Mucosa of rectum (tissue), 2 donors: ENCODE measurements around the gene INHBC.

ENCODE experiments used
- H3K27ac ChIP-seq, 2 donors: one replicate each; pipeline ENCODE4 v1.7.0; 2013; ENCODE audit warnings: inconsistent platforms in 2 of 2, low read depth in 2 of 2, low read length in 2 of 2
- H3K27me3 ChIP-seq, 2 donors: one replicate each; pipeline ENCODE4 v1.7.0; 2013; ENCODE audit warnings: low read length in 2 of 2; ENCODE audit not compliant: control insufficient read depth in 2 of 2, insufficient read depth in 2 of 2
- H3K36me3 ChIP-seq, 2 donors: one replicate each; pipeline ENCODE4 v1.7.0; 2013; ENCODE audit warnings: low read length in 2 of 2; ENCODE audit not compliant: control insufficient read depth in 2 of 2, insufficient read depth in 2 of 2
- H3K4me1 ChIP-seq, 2 donors: one replicate each; pipeline ENCODE4 v1.7.0; 2013; ENCODE audit warnings: low read length in 2 of 2, mild to moderate bottlenecking in 1 of 2; ENCODE audit not compliant: control insufficient read depth in 2 of 2, insufficient read depth in 2 of 2
- H3K4me3 ChIP-seq, 2 donors: one replicate each; pipeline ENCODE4 v1.7.0; 2013; ENCODE audit warnings: low read length in 2 of 2
- H3K9ac ChIP-seq, 2 donors: one replicate each; pipeline ENCODE4 v1.7.0; 2013; ENCODE audit warnings: low read length in 2 of 2, low read depth in 1 of 2, mild to moderate bottlenecking in 1 of 2
- H3K9me3 ChIP-seq, 2 donors: one replicate each; pipeline ENCODE4 v1.7.0; 2013; ENCODE audit warnings: low read length in 2 of 2; ENCODE audit not compliant: control insufficient read depth in 2 of 2
- donor health status: healthy.
- donor health status: Normal muscosa, but diverticular disease.

The INHBC gene

DNA sequence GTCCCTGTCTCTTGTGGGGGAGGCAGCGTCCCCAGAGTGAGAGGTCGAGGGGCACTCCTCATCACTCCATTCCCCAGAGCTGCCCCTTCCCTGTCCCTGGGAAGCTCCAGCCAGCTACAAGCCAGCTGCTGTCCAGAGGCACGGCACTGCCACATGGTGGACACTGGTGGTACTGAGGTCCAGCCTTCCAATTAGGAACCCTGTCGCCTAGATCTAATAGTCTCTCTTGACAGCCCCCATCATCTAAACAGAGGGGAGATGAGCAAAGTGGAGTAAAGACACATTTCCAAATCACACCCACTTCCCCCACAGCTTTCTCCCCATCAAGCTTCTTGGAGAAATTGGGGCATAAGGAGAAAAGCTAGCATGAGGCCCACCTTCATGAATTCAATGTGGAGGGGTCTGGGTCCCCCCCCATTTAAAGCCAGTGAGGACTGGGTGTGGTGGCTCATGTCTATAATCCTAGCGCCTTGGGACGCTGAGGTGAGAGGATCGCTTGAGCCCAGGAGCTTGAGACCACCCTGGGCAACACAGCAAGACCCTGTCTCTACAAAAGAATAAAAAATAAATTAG lies 18.4 kb downstream of the INHBC start:
- Histone ChIP-seq H3K9me3 (no peaks in the 10 kb centered on the region), H3K27ac (no peak overlapping the region), H3K36me3 (no peaks in the 10 kb centered on the region), H3K9ac (no peak overlapping the region), H3K27me3 (peaks cover 0 to 4% of the 10 kb centered on the region in 2 donors), H3K4me1 (peaks cover 7 to 10% of the 10 kb centered on the region in 2 donors), H3K4me3 (no peak overlapping the region)

DNA sequence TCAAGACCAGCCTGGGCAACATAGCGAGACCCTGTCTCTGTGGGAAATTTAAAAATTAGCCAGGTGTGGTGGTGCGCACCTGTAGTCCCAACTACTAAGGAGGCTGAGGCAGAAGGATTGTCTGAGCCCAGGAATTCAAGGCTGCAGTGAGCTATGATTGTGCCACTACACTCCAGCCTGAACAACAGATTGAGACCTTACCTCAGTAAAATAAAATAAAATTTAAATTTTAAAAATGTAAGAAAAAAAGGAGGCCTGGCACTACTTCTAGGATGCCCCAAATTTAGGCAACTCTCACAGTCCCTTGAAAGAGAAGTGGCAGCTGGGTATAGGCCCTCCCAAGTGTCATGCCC lies 19.6 kb downstream of the INHBC start:
- Histone ChIP-seq H3K27me3 (peaks cover 0 to 4% of the 10 kb centered on the region in 2 donors), H3K36me3 (no peaks in the 10 kb centered on the region), H3K9ac (no peak overlapping the region), H3K9me3 (no peaks in the 10 kb centered on the region), H3K4me3 (no peak overlapping the region), H3K4me1 (peaks cover 14 to 19% of the 10 kb centered on the region in 2 donors), H3K27ac (no peak overlapping the region)

DNA sequence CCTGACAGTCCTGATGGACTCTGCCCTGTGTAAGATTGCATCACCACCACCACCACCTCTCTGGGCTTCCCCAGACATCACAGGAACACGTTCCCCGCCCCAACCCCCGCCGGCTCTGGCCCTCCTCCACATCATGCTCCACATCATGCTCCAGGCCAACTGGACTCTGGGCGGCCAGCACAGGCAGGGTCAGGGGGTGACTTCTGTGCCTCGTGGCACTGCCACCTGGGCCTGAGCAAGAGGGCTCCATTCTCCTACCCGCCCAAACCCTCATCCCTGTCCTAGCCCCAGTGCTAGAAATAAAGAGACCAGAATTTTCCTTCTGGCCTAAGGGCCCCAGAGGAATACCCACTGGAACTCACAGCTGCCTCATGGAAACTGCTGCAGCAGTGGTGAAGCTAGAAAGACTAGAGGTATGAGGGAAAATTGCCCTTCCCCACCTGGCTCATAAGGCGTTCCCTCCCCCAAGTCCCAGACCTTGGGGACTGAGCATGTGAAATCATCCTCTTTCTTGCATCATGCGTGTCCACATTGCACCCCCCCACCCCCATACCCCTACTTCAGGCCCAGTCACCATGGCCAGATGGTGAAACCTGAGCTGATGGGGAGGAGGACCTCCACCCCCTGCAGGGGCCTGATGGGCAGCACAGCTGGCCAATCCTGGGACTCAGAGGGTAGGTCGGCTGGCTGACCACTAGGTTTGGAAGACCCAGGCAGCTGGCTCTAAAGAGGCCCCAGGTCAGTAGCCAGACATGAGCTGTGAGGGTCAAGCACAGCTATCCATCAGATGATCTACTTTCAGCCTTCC lies 20.2 kb downstream of the INHBC start, which contains the start of gene INHBE:
TSS of gene INHBE (plus strand) at position 742 of the 808 bp plus-strand sequence. CDS start 230 bp downstream, outside the sequence.
- no peaks in the 10 kb centered on the region for H3K9me3 ChIP-seq
- H3K9ac ChIP-seq, result peak within 1 kb of the TSS in 1 of 2 donors; percentile 42
- H3K4me3 ChIP-seq, result no peak within 1 kb of the TSS
- no peaks in the 10 kb centered on the region for H3K36me3 ChIP-seq
- peaks cover 16 to 22% of the 10 kb centered on the region in 2 donors for H3K4me1 ChIP-seq
- H3K27me3 ChIP-seq, result peaks cover 0 to 4% of the 10 kb centered on the region in 2 donors
- no peak within 1 kb of the TSS for H3K27ac ChIP-seq

DNA sequence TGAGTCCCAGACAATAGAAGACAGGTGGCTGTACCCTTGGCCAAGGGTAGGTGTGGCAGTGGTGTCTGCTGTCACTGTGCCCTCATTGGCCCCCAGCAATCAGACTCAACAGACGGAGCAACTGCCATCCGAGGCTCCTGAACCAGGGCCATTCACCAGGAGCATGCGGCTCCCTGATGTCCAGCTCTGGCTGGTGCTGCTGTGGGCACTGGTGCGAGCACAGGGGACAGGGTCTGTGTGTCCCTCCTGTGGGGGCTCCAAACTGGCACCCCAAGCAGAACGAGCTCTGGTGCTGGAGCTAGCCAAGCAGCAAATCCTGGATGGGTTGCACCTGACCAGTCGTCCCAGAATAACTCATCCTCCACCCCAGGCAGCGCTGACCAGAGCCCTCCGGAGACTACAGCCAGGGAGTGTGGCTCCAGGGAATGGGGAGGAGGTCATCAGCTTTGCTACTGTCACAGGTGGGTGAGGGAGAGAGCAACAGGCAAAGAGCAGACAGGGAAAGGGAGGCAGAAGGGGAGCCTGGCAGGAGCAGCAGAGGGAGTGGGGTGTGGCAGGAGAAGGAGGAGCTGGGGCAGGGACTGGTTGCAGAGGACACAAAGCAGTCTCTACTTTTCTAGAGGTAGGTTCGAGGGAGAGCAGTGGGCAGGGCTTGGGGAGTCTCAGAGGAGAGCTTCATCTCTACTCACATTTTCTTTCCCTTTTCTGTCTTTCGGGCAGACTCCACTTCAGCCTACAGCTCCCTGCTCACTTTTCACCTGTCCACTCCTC lies 21.0 kb downstream of the INHBC start:
- H3K9me3 ChIP-seq, result no peaks in the 10 kb centered on the region
- H3K36me3 ChIP-seq, result no peaks in the 10 kb centered on the region
- H3K4me1 ChIP-seq, result peaks cover 16 to 22% of the 10 kb centered on the region in 2 donors
- H3K27ac ChIP-seq, result no peak overlapping the region
- no peak overlapping the region for H3K4me3 ChIP-seq
- H3K9ac ChIP-seq, result peak overlapping the region in 1 of 2 donors; percentile 42
- H3K27me3 ChIP-seq, result peaks cover 3 to 6% of the 10 kb centered on the region in 2 donors

DNA sequence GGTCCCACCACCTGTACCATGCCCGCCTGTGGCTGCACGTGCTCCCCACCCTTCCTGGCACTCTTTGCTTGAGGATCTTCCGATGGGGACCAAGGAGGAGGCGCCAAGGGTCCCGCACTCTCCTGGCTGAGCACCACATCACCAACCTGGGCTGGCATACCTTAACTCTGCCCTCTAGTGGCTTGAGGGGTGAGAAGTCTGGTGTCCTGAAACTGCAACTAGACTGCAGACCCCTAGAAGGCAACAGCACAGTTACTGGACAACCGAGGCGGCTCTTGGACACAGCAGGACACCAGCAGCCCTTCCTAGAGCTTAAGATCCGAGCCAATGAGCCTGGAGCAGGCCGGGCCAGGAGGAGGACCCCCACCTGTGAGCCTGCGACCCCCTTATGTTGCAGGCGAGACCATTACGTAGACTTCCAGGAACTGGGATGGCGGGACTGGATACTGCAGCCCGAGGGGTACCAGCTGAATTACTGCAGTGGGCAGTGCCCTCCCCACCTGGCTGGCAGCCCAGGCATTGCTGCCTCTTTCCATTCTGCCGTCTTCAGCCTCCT lies 21.6 kb downstream of the INHBC start:
- peaks cover 9 to 11% of the 10 kb centered on the region in 2 donors for H3K27me3 ChIP-seq
- H3K4me3 ChIP-seq, result no peak overlapping the region
- H3K9ac ChIP-seq, result peak overlapping the region in 1 of 2 donors; percentile 42
- peaks cover 22 to 28% of the 10 kb centered on the region in 2 donors for H3K4me1 ChIP-seq
- H3K36me3 ChIP-seq, result no peaks in the 10 kb centered on the region
- no peak overlapping the region for H3K27ac ChIP-seq
- H3K9me3 ChIP-seq, result no peaks in the 10 kb centered on the region

DNA sequence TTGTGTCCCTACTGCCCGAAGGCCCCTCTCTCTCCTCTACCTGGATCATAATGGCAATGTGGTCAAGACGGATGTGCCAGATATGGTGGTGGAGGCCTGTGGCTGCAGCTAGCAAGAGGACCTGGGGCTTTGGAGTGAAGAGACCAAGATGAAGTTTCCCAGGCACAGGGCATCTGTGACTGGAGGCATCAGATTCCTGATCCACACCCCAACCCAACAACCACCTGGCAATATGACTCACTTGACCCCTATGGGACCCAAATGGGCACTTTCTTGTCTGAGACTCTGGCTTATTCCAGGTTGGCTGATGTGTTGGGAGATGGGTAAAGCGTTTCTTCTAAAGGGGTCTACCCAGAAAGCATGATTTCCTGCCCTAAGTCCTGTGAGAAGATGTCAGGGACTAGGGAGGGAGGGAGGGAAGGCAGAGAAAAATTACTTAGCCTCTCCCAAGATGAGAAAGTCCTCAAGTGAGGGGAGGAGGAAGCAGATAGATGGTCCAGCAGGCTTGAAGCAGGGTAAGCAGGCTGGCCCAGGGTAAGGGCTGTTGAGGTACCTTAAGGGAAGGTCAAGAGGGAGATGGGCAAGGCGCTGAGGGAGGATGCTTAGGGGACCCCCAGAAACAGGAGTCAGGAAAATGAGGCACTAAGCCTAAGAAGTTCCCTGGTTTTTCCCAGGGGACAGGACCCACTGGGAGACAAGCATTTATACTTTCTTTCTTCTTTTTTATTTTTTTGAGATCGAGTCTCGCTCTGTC lies 22.3 kb downstream of the INHBC start:
- Histone ChIP-seq H3K4me3 (no peak overlapping the region), H3K36me3 (no peaks in the 10 kb centered on the region), H3K9ac (no peak overlapping the region), H3K27me3 (peaks cover 9 to 11% of the 10 kb centered on the region in 2 donors), H3K4me1 (peaks cover 24 to 32% of the 10 kb centered on the region in 2 donors), H3K27ac (no peak overlapping the region), H3K9me3 (no peaks in the 10 kb centered on the region)

DNA sequence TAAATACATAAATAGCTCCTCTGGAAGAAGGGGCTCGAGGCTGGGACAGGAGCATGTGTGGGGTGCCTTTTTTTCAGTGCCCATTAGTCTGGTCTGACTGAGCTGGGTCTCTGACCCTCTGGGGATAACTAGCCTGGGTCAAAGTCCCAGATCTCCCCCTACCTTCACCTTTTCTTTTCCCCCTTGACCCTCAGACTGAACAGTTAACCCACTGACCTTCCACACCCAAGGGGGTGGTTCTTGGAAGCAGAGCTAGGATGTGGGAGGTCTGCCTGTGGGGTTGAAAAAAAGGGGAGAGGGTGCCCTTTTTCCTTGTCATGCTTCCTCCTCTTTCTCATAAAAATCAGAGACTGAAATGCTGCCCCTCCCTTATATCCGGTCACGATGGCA lies 24.1 kb downstream of the INHBC start:
- no peaks in the 10 kb centered on the region for H3K9me3 ChIP-seq
- H3K36me3 ChIP-seq, result no peaks in the 10 kb centered on the region
- H3K27me3 ChIP-seq, result peaks cover 9 to 11% of the 10 kb centered on the region in 2 donors
- peak overlapping the region; percentile 79 to 92 for H3K9ac ChIP-seq
- peak overlapping the region; percentile 87 to 91 for H3K27ac ChIP-seq
- peak overlapping the region; percentile 85 to 92 for H3K4me3 ChIP-seq
- H3K4me1 ChIP-seq, result peaks cover 30 to 39% of the 10 kb centered on the region in 2 donors

DNA sequence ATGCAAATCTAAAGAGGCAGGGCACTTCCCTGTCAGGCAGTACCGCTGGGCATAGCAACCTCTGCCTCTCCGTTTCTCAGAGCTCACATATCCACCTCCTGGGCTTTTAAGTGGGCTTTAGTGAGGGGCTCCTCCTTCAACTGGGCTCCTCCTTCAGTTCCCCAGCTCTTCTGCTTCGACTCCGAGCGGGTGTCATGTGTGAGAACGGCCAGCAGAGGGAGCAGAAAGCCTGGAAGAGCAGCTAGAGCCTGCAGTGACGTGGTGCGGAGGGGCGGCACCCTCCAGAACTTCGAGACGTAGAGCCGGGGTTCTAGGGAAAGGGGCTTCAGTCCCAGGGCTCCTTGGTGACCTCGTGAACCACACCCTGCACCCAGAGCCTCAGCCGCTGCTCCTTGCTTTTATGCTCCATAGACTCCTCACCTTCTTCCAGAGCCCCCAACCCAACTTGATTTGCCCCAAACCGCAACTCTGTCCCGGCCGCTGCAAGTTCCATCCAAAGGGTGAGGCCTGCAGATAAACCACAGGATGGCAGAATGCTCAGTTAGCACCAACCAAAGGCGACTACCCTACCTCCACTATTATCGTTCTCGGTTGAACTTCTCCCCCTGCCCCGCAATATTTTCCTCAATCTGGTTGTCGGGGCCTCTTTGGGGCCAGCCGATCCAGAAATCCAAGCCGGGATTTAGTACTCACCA lies 24.6 kb downstream of the INHBC start:
- Histone ChIP-seq H3K27me3 (peaks cover 9 to 11% of the 10 kb centered on the region in 2 donors), H3K4me1 (peaks cover 30 to 39% of the 10 kb centered on the region in 2 donors), H3K36me3 (no peaks in the 10 kb centered on the region), H3K9ac (peak overlapping the region; percentile 79 to 92), H3K4me3 (peak overlapping the region; percentile 85 to 92), H3K9me3 (no peaks in the 10 kb centered on the region), H3K27ac (peak overlapping the region; percentile 87 to 91)
